ENCODE results near the gene WDR53. TPM values are rescaled to one million over a fixed set of nuclear protein-coding genes. Genes with fewer than 3 reads are reported as not detected.
"Not testable (repeated sequence)": the region's sequence is repeated elsewhere in the genome, so short reads cannot be mapped to it uniquely, and the experiment has no call there.

WDR53 gene
- total RNA-seq, 1 experiment from 2014 or later: 14.8 TPM

DNA sequence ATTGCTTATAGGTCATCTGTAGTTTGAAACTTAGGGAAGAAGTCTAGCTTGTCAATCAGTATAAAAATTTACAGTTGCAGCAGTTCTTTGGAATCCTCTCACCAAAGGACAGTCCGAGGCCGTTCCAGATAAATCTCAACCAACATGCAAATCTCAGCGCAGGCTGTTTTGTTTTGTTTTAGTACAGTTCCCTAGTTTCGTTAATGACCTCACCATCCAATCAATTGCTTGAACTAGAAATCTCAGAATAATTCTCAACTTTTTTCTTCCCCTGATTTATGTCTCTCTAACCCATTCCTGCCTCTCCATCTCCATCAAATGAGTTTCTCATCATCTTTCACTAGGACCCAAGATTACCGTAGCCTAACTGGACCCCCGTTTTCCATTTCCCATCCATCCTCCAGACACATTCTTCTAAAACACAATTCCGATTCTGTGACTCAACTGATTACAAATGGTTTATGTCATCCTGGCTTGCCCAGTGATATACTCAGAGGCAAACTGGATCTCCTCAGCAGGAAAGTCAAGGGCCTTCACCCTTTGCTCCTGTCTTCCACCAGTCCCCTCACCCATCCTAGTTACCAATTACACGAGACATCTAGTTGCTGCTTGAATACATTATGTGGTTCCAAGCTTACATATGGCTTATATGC lies 54.5 kb downstream of the WDR53 start:
- DNase-seq (ENCODE audit: low read depth, low spot score) (no peak), ATAC-seq (no peak)
- Histone ChIP-seq H3K4me3 (replicated peaks in 1 of 2; ENCODE audit: low read depth in 1 of 2, low read length in 2 of 2) (no peak overlapping the region), H4K20me1 (ENCODE audit: insufficient read depth) (no peaks in the 10 kb centered on the region), H3K36me3 (ENCODE audit: control insufficient read depth in 1 of 2, insufficient read depth in 2 of 2, low read length in 2 of 2) (no peaks in the 10 kb centered on the region), H3K4me1 (ENCODE audit: control insufficient read depth in 1 of 2, insufficient read depth in 2 of 2, low read length in 2 of 2) (peaks cover under 1 to 1% of the 10 kb centered on the region in 2 experiments; a peak in 2 of 4 replicates), H3K9ac (ENCODE audit: low read length) (no peak overlapping the region), H3K27me3 (ENCODE audit: insufficient read depth, low read length) (no peaks in the 10 kb centered on the region), H3K79me2 (ENCODE audit: insufficient read depth, low read length) (no peaks in the 10 kb centered on the region), H3K9me2 (ENCODE audit: insufficient read depth) (no peaks in the 10 kb centered on the region), H2AFZ (ENCODE audit: low read depth, low read length, poor library complexity, severe bottlenecking) (no peak overlapping the region), H3K9me3 (ENCODE audit: control insufficient read depth in 1 of 2, insufficient read depth in 1 of 2, low read depth in 1 of 2, low read length in 2 of 2) (no peaks in the 10 kb centered on the region), H3K4me2 (ENCODE audit: low read length) (no peak overlapping the region), H3K27ac (ENCODE audit: low read depth, low read length) (no peak overlapping the region)
- POLR2A ChIA-PET: no interaction called here
- intact Hi-C loops (cut with micrococcal nuclease): no loop called here
- RAD21 ChIA-PET (ENCODE audit: low non-redundant PET in 1 of 2, low total read pairs in 2 of 2, uncharacterized antibody in 2 of 2, unreplicated experiment in 2 of 2): no interaction called here
- TF ChIP-seq FOSL1 (IDR thresholded peaks at IDR 0.05; ENCODE audit: low read depth) (no peak), EZH2phosphoT487 (IDR thresholded peaks at IDR 0.05; ENCODE audit: borderline replicate concordance) (no peak), SP1 (IDR thresholded peaks at IDR 0.05; ENCODE audit: low read depth) (no peak), POLR2A (IDR thresholded peaks at IDR 0.05; ENCODE audit: borderline replicate concordance, extremely low read depth, insufficient read depth, insufficient read length) (no peak), CTCF (IDR thresholded peaks at IDR 0.05 in 2 of 3, conservative IDR thresholded peaks at IDR 0.05 in 1 of 3; ENCODE audit: borderline replicate concordance in 1 of 3, insufficient read depth in 1 of 3, low read depth in 2 of 3, low read length in 2 of 3) (no peak), YY1 (IDR thresholded peaks at IDR 0.05; ENCODE audit: extremely low read depth, insufficient replicate concordance, low read depth, low read length) (no peak), RAD21 (IDR thresholded peaks at IDR 0.05; ENCODE audit: low read depth) (no peak), SIN3A (IDR thresholded peaks at IDR 0.05; ENCODE audit: low read depth) (no peak), ZFX (IDR thresholded peaks at IDR 0.05) (no peak), POLR2AphosphoS5 (IDR thresholded peaks at IDR 0.05; ENCODE audit: low read depth, low read length) (no peak), MAX (IDR thresholded peaks at IDR 0.05) (no peak)
- no TSS peak for BruUV-seq (replicated peaks)
- CTCF ChIA-PET: interaction anchor here (1.0 to 2.4 kb wide), 3 partner anchors 9 to 15 kb away, joined by 4 to 14 read pairs (median 4); no protein-coding TSS in a partner anchor

DNA sequence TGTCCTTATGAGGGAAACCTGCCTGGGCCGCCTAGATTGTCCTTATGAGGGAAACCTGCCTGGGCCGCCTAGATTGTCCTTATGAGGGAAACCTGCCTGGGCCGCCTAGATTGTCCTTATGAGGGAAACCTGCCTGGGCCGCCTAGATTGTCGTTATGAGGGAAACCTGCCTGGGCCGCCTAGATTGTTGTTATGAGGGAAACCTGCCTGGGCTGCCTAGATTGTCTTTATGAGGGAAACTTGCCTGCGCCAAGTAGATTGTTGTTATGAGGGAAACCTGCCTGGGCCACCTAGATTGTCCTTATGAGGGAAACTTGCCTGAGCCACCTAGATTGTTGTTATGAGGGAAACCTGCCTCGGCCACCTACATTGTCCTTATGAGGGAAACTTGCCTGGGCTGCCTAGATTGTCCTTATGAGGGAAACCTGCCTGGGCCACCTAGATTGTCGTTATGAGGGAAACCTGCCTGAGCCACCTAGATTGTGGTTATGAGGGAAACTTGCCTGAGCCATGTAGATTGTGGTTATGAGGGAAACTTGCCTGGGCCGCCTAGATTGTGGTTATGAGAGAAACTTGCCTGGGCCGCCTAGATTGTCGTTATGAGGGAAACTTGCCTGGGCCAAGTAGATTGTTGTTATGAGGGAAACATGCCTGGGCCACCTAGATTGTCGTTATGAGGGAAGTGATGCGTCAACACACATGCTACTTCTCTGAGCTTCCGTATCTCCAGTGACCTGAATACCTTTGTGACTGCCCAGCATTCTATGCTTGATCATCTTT lies 56.5 kb downstream of the WDR53 start:
- RAD21 ChIA-PET (ENCODE audit: low non-redundant PET in 1 of 2, low total read pairs in 2 of 2, uncharacterized antibody in 2 of 2, unreplicated experiment in 2 of 2); intact Hi-C loops (cut with micrococcal nuclease); H3K4me2 ChIP-seq (ENCODE audit: low read length); POLR2A ChIA-PET; H3K27me3 ChIP-seq (ENCODE audit: insufficient read depth, low read length); H3K9me2 ChIP-seq (ENCODE audit: insufficient read depth); ATAC-seq; H2AFZ ChIP-seq (ENCODE audit: low read depth, low read length, poor library complexity, severe bottlenecking); H4K20me1 ChIP-seq (ENCODE audit: insufficient read depth); DNase-seq (ENCODE audit: low read depth, low spot score); H3K9me3 ChIP-seq (ENCODE audit: control insufficient read depth in 1 of 2, insufficient read depth in 1 of 2, low read depth in 1 of 2, low read length in 2 of 2); H3K4me3 ChIP-seq (replicated peaks in 1 of 2; ENCODE audit: low read depth in 1 of 2, low read length in 2 of 2); H3K9ac ChIP-seq (ENCODE audit: low read length); H3K36me3 ChIP-seq (ENCODE audit: control insufficient read depth in 1 of 2, insufficient read depth in 2 of 2, low read length in 2 of 2); H3K4me1 ChIP-seq (ENCODE audit: control insufficient read depth in 1 of 2, insufficient read depth in 2 of 2, low read length in 2 of 2); H3K27ac ChIP-seq (ENCODE audit: low read depth, low read length); H3K79me2 ChIP-seq (ENCODE audit: insufficient read depth, low read length); BruUV-seq (replicated peaks): not testable (repeated sequence)
- CTCF ChIA-PET: interaction anchor here (1.3 kb wide), 1 partner anchor 17 kb away, joined by 4 read pairs; no protein-coding TSS in a partner anchor

GRCh38 chr3:196511108-196511507 lies 57.2 kb downstream of the WDR53 start:
- H3K9me3 ChIP-seq (ENCODE audit: control insufficient read depth in 1 of 2, insufficient read depth in 1 of 2, low read depth in 1 of 2, low read length in 2 of 2); H3K36me3 ChIP-seq (ENCODE audit: control insufficient read depth in 1 of 2, insufficient read depth in 2 of 2, low read length in 2 of 2); H3K79me2 ChIP-seq (ENCODE audit: insufficient read depth, low read length); POLR2A ChIA-PET; RAD21 ChIA-PET (ENCODE audit: low non-redundant PET in 1 of 2, low total read pairs in 2 of 2, uncharacterized antibody in 2 of 2, unreplicated experiment in 2 of 2); ATAC-seq; H3K4me1 ChIP-seq (ENCODE audit: control insufficient read depth in 1 of 2, insufficient read depth in 2 of 2, low read length in 2 of 2); DNase-seq (ENCODE audit: low read depth, low spot score); H3K27me3 ChIP-seq (ENCODE audit: insufficient read depth, low read length); H4K20me1 ChIP-seq (ENCODE audit: insufficient read depth); H3K27ac ChIP-seq (ENCODE audit: low read depth, low read length); H3K4me3 ChIP-seq (replicated peaks in 1 of 2; ENCODE audit: low read depth in 1 of 2, low read length in 2 of 2); H3K9me2 ChIP-seq (ENCODE audit: insufficient read depth); CTCF ChIA-PET; H3K9ac ChIP-seq (ENCODE audit: low read length); H3K4me2 ChIP-seq (ENCODE audit: low read length); BruUV-seq (replicated peaks); intact Hi-C loops (cut with micrococcal nuclease); H2AFZ ChIP-seq (ENCODE audit: low read depth, low read length, poor library complexity, severe bottlenecking): not testable (repeated sequence)
